Skin of body (tissue), 2 donors: ENCODE measurements around the gene RABL6. TPM values are rescaled to one million over a fixed set of nuclear protein-coding genes. Genes with fewer than 3 reads are reported as not detected.

Source experiments
- DNase-seq: peaks from one replicate; lab custom pipeline; 2025; lab: John Stamatoyannopoulos, UW
- total RNA-seq: library from RNA; depleted of rRNA; stranded (reverse); fragments of >200 nt; gene quantifications from one replicate; pipeline ENCODE4 v1.2.3, GENCODE V29; 2014

Gene RABL6
- total RNA-seq, 1 donor from 2014 or later = 28.0 TPM

- DNase-seq = no peak
Observed at GRCh38 chr9:136845465-136846260, 37.9 kb downstream of the RABL6 start.

DNA sequence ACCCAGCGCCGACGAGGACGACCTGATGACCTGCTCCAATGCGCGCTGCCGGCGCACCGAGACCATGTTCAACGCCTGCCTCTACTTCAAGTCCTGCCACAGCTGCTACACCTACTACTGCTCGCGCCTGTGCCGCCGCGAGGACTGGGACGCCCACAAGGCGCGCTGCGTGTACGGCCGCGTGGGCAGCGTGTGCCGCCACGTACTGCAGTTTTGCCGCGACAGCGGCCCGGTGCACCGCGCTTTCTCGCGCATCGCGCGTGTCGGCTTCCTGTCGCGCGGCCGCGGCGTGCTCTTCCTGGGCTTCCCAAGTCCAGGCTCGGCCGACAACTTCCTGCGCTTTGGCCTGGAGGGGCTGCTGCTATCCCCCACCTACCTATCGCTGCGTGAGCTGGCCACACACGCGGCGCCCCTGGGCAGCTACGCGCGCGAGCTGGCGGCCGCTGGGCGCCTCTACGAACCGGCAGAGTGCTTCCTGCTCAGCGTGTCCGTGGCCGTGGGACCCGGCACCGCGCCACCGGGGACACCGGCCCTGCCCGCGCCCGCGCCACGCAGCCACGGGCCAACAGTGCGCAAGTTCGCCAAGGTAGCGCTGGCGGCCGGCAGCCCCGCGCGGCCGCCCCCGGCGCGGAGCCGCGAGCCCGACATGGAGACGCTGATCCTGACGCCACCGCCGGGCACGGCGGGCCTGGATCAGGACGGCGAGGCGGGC is 38.8 kb downstream of the RABL6 start:
- no peak for DNase-seq

GRCh38 chr9:136847088-136847825 is 39.5 kb downstream of the RABL6 start:
- DNase-seq = peak; percentile 55

DNA sequence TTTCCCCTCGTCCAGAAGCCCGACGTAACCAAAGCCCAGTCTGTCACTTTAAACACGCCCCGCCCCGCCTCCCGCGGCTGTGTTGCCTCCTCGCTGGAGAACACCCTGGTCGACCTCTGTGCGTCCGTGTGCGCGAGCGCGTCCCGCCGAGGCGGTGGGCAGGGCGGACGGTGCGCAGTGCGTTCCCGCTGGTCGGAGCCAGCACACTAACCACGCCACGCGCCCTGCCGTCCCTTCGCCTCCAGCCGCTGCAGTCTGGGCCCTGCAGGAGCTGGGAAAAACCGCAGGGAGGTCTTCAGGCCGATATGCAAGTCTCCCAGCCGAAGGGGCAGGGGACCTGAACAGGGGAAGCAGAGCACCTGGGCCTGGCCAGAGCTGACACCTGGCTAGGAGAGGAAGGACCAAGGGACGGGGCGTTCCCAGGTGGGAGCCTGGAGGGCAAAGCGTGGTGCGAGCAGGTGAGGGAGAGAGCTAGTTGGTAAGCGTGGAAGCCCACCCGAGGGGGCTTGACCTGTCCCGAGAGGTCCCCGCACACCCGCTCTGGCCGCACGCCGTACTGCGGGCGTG is 40.2 kb downstream of the RABL6 start:
- DNase-seq = peak; percentile 55

DNA sequence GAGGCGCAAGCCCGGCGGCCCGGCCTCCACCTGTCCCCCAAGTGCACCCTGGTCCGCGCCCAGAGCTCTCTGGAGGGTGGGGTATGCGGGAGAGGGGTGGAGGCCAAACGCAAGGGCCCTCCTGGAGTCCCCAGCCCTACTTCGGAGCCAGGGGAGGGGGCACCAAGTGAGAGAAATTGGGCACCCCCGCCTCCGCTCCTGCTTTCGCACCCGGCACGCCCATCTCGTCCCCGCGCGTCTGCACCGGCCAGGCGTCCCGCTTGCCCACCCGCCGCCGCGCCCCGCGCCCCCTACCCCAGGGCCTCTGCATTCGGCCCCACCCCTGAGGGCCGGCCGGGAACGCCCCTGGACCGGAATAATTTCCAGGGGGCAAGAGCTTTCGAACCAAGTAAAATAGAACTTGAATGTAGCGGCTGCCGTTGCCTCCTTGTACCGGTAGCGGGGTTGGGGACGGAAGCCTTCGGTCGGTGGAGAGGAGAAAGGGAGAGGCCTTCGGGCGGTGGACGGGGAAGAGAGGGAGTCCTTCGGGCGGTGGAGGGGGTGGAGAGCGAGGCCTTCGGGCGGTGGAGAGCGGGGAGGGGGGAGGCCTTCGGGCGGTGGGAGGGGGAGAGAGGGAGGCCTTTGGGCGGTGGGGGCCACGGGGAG is 40.8 kb downstream of the RABL6 start:
- no peak for DNase-seq

DNA sequence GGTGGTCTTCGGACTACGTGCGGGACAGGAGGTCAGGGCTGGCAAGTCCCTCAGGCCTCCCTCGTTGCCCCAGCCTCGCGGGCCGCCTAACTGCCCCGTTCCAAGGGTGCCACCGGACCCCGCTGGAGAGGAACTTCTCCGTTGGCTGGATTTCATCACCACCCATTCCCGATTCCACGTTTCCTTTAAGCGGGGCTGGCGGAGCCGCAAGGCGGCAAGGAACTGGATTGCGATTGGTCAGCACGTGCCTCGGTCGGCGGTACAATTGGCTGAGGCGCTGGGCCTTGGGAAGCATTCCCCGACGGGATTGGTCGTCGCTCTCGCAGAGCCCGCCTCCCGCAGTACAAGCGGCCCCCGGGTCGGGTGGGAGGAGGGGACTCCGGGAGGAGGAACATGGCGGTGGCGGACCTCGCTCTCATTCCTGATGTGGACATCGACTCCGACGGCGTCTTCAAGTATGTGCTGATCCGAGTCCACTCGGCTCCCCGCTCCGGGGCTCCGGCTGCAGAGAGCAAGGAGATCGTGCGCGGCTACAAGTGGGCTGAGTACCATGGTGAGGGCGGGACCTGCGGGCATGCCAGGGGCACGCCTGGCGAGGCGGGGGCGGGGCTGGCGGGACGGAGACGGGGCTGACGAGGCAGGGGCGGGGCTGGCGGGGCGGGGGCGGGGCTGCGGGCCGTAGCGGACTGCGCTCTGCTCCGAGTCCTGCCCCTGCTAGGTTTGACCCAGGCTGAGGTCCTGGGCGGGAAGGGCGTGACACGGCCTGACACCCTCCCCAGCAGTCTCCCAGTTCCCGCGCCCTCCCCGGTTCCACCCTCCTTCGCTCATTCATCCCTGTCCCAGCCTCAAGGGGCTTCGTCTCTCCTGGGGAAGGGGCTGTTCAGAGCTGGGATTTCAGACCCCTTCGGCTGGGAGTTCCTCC is 41.6 kb downstream of the RABL6 start, which contains the start of gene PHPT1:
PHPT1 (plus strand) TSS at position 372 of the 922 bp plus-strand sequence; CDS start at position 394, 22 bp downstream.
- peak; percentile 99 for DNase-seq

GRCh38 chr9:136849960-136850865 is 42.5 kb downstream of the RABL6 start:
- no peak for DNase-seq

DNA sequence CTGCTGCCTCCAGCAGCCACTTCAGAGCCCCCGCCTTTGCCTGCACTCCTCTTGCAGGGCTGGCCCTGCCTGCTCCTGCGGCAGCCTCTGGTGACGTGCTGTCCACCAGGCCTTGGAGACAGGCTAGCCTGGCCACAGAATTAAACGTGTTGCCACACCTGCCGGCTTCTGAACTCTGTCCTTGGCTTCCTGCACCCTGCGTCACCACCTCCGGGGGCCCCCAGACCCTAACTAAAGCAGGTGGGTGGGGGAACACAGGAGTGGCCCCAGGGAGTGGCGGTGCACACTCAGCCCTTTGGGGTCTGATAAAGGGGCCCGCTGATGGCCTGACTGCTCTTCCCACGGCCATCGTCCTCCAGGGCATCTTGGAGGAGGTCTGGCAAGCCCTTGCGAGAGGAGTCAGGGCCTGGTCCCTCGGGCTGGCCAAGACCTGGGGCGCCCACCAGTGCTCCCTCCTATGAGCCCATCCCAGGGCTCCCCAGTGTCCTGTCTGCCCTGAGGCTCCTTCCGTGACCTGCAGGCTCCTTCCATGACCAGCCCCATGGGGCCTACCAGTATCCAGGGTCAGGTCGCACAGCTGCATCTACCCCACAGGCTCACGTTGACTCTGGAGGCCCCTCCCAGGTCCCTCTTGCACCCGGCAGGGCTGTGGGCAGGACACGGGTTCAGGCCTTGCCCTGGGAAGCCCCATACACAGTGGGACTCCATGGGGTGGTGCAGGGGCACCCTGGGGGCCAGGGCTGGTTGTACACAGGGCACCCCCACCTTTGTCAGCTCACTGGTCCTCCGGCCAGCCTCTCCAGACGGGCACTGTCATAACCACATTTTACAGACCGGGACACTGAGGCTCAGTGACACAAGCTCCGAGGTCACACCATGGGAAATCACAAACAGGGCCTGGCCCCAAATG is 43.4 kb downstream of the RABL6 start:
- DNase-seq = no peak

GRCh38 chr9:136851941-136852663 is 44.4 kb downstream of the RABL6 start, which contains the start of gene MAMDC4:
Gene MAMDC4, plus strand, starts transcription at chr9:136852346. Its CDS starts 71 bp downstream, at chr9:136852417.
- no peak for DNase-seq

DNA sequence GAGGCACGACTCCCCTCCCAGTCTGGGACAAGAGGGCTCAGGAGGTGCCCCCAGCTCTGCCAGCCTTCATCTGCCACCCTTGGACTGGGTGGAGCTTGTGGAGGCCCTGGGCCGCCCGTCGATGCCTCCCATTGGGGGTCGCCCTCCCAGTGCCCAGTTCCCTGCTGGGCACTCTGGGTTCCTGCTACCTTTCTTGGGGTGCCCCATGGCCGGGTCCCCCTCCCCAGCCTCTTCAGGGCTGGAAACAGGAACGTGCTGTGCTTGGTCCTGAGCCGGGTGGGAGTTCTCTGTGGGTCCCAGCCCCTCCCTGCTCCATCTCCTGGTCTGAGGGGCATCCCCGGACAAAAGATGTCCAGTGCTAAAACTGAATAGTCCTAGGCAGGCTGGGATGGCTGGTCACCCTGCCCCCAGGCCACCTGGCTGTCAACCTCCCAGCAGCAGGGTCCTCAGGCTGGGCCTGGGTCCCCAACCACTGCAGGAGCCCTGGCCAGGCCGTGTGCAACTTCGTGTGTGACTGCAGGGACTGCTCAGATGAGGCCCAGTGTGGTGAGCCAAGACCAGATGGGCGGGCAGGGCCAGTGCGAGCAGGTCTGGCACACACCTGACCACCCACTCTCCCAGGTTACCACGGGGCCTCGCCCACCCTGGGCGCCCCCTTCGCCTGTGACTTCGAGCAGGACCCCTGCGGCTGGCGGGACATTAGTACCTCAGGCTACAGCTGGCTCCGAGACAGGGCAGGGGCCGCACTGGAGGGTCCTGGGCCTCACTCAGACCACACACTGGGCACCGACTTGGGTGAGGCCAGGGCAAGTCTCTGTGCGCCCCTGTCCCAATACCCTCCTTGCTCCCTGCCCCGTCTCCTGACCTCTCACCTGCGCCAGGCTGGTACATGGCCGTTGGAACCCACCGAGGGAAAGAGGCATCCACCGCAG is 45.2 kb downstream of the RABL6 start:
- no peak for DNase-seq

DNA sequence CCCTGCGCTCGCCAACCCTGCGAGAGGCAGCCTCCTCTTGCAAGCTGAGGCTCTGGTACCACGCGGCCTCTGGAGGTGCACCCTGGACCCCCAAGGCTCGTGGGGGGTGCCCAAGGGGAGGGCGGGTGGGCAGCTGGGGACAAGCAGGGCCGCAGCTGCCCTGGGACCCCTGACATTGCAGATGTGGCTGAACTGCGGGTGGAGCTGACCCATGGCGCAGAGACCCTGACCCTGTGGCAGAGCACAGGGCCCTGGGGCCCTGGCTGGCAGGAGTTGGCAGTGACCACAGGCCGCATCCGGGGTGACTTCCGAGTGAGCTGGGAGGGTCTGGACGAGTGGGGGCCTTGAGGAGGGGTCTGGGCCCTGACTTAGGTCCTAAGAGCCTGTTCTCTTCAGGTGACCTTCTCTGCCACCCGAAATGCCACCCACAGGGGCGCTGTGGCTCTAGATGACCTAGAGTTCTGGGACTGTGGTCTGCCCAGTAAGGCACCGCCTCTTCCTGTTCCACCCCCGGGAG is 45.9 kb downstream of the RABL6 start:
- DNase-seq = no peak

DNA sequence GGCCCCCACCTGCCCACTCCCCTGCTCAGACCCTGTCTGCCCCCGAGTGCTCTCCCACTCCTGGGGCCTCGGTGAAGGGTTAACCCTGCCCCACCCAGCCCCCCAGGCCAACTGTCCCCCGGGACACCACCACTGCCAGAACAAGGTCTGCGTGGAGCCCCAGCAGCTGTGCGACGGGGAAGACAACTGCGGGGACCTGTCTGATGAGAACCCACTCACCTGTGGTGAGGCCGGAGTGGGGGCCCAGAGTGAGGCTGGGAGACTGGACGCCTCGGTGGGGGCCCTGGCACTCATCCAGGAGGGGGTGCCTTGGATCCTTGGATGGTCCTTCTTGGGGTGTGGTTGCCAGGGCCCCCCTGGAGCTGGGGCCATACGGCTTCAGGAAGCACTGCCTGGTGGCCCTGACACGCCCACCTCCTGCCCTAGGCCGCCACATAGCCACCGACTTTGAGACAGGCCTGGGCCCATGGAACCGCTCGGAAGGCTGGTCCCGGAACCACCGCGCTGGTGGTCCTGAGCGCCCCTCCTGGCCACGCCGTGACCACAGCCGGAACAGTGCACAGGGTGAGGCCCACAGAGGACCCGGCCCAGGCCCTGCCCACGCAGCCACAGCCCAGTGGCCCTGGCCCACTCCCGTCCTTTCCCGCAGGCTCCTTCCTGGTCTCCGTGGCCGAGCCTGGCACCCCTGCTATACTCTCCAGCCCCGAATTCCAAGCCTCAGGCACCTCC is 46.5 kb downstream of the RABL6 start:
- no peak for DNase-seq

GRCh38 chr9:136854842-136855460 is 47.2 kb downstream of the RABL6 start:
- no peak for DNase-seq

- no peak for DNase-seq
Observed at GRCh38 chr9:136855461-136856078, 47.8 kb downstream of the RABL6 start.
